SU-DHL-6 (cell line): Measurements from ENCODE around the gene SERPINB6.

Experiments
- H2AFZ ChIP-seq: fragments of 200-600 bp; sonication (generic); 2 replicates; pipeline ENCODE4 v1.6.1; 2014; ENCODE audit warnings: low read depth, mild to moderate bottlenecking, moderate library complexity, mixed read lengths, antibody characterized with exemption, low read length; ENCODE audit not compliant: severe bottlenecking
- H3F3A ChIP-seq: fragments of 200-600 bp; shearing (Covaris generic); 2 replicates; pipeline ENCODE4 v1.6.0; 2016; ENCODE audit warnings: antibody characterized with exemption, mild to moderate bottlenecking; ENCODE audit not compliant: insufficient read depth
- H3K27ac ChIP-seq: fragments of 200-600 bp; sonication (generic); 2 replicates; pipeline ENCODE4 v1.5.1; 2016; ENCODE audit warnings: low read depth, mild to moderate bottlenecking, low read length, moderate library complexity, mixed read lengths
- H3K27me3 ChIP-seq: fragments of 200-600 bp; sonication (generic), shearing (Covaris generic); 2 replicates; pipeline ENCODE4 v1.6.0; 2014; ENCODE audit warnings: mild to moderate bottlenecking, low read length
- H3K36me3 ChIP-seq: fragments of 200-600 bp; sonication (generic); 2 replicates; pipeline ENCODE4 v1.6.1; 2014; ENCODE audit warnings: mild to moderate bottlenecking, low read length, mixed read lengths
- H3K4me2 ChIP-seq: fragments of 300-600, 200-600 bp; shearing (Covaris generic), sonication (generic); 2 replicates; pipeline ENCODE4 v1.6.0; 2014; ENCODE audit warnings: low read length, low read depth, mild to moderate bottlenecking; ENCODE audit not compliant: poor library complexity, severe bottlenecking
- H3K4me3 ChIP-seq: fragments of 200-600 bp; sonication (generic); 2 replicates; pipeline ENCODE4 v1.5.1; 2014; ENCODE audit warnings: antibody characterized with exemption, low read length, mild to moderate bottlenecking, mixed read lengths; ENCODE audit not compliant: insufficient read depth, poor library complexity, severe bottlenecking
- H3K79me2 ChIP-seq: fragments of 200-600 bp; sonication (generic); 2 replicates; pipeline ENCODE4 v1.6.1; 2014; ENCODE audit warnings: mild to moderate bottlenecking, low read length, moderate library complexity; ENCODE audit not compliant: insufficient read depth
- H3K9ac ChIP-seq: fragments of 200-600 bp; sonication (generic); 2 replicates; pipeline ENCODE4 v1.7.0; 2014; ENCODE audit warnings: mild to moderate bottlenecking, low read length
- H3K9me2 ChIP-seq: fragments of 200-600 bp; sonication (generic); replicated peaks from 2 replicates; pipeline ENCODE4 v1.6.1; 2014; ENCODE audit warnings: low read length; ENCODE audit not compliant: insufficient read depth
- H3K9me3 ChIP-seq: fragments of 200-600 bp; sonication (generic); 2 replicates; pipeline ENCODE4 v1.6.1; 2014; ENCODE audit warnings: low read length, mixed read lengths; ENCODE audit not compliant: insufficient read depth
- H4K20me1 ChIP-seq: fragments of 200-600 bp; sonication (generic); 2 replicates; pipeline ENCODE4 v1.6.1; 2014; ENCODE audit warnings: low read depth, mild to moderate bottlenecking, antibody characterized with exemption, low read length, moderate library complexity, mixed read lengths
- EZH2phosphoT487 ChIP-seq: fragments of 200-600 bp; sonication (generic), shearing (Covaris generic); conservative IDR thresholded peaks from 2 replicates; pipeline ENCODE4 v1.6.1; 2018; ENCODE audit warnings: mild to moderate bottlenecking, antibody characterized with exemption, low read length, moderate library complexity, mixed read lengths
- TF ChIP-seq, protein P1 (sequence below): fragments of 200-600 bp; sonication (generic); IDR thresholded peaks from one replicate; pipeline ENCODE4 v1.5.1; 2017; ENCODE audit warnings: antibody characterized with exemption, mild to moderate bottlenecking, low read length, moderate library complexity; ENCODE audit not compliant: insufficient read depth, poor library complexity, severe bottlenecking

SERPINB6 gene

DNA sequence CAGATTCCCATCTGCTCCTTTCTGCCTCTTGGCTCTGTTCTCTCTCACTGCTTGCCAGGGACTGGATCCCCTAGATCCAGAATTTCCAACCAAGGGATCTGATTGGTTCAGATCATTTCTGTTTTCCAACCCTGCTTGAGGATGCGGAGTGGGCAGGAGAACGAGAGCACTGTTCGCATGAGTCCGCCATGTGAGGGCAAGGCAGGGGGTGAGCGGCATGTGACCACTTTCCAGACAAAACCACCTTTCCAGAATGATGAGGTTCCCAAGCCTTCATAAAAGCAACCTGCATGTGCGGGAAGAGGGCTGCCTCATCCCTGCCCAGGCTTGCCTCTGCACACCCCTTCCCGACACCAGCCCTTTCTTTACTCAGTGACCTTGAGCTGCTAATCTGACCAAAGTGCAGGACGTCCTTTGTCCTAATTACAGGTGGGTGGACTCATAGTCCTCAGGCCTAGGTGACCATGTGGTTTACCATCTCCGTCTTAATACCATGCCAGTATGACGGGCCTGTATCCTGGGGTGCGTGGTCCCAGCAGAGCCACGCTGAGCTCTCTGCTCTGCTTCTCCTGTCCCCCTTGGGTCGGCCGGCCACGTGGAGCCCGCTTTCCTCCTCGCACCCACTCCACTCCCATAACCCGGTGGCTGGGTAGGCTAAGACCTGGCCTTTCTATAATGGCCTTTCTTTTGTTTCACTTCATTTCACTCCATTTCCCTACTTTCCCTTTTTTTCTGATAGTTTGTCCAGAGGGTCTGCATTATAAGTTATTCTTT is 42.7 kb upstream of the SERPINB6 start:
- H3K36me3 ChIP-seq = peaks cover 24% of the 10 kb centered on the region
- peaks cover 17% of the 10 kb centered on the region; the same call in 1 of the 2 replicates for H3K9me3 ChIP-seq
- no peak overlapping the region for H3K4me2 ChIP-seq
- no peaks in the 10 kb centered on the region for H4K20me1 ChIP-seq
- no peaks in the 10 kb centered on the region for H3K27me3 ChIP-seq
- H3F3A ChIP-seq = peaks cover 12% of the 10 kb centered on the region
- H3K9ac ChIP-seq = no peak overlapping the region
- H2AFZ ChIP-seq = no peak overlapping the region
- H3K27ac ChIP-seq = no peak overlapping the region
- no peak for TF ChIP-seq EZH2phosphoT487
- TF ChIP-seq, protein P1, sequence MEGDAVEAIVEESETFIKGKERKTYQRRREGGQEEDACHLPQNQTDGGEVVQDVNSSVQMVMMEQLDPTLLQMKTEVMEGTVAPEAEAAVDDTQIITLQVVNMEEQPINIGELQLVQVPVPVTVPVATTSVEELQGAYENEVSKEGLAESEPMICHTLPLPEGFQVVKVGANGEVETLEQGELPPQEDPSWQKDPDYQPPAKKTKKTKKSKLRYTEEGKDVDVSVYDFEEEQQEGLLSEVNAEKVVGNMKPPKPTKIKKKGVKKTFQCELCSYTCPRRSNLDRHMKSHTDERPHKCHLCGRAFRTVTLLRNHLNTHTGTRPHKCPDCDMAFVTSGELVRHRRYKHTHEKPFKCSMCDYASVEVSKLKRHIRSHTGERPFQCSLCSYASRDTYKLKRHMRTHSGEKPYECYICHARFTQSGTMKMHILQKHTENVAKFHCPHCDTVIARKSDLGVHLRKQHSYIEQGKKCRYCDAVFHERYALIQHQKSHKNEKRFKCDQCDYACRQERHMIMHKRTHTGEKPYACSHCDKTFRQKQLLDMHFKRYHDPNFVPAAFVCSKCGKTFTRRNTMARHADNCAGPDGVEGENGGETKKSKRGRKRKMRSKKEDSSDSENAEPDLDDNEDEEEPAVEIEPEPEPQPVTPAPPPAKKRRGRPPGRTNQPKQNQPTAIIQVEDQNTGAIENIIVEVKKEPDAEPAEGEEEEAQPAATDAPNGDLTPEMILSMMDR = no peak
- no peak overlapping the region for H3K4me3 ChIP-seq
- 0 out of 2 replicates have a peak, but pooled peaks cover under 1% of the 10 kb centered on the region for H3K79me2 ChIP-seq
- no peaks in the 10 kb centered on the region for H3K9me2 ChIP-seq

DNA sequence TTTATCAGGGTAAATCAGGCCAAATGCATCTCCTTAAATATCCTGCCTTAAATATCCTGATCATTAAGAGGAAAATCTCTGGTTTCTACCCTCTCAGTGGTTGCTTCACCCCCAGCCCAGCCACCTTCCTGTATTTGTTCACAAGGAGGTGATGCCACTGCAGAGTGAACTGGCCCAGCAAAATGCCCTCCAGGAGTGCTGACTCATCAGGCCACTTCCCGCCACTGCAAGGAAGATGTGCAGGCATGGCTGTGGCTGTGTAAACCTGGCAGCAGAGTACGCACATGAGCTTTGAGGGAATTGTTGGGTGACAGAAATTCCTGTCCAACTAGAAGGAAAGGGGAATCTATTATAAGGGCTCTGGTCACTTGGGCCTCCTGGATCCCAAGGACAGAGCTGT is 42.1 kb upstream of the SERPINB6 start:
- TF ChIP-seq, protein P1 = no peak
- TF ChIP-seq EZH2phosphoT487 = no peak
- H3K27me3 ChIP-seq = no peaks in the 10 kb centered on the region
- no peak overlapping the region for H2AFZ ChIP-seq
- H4K20me1 ChIP-seq = no peaks in the 10 kb centered on the region
- H3F3A ChIP-seq = peaks cover 6% of the 10 kb centered on the region
- no peak overlapping the region for H3K4me3 ChIP-seq
- peaks cover 17% of the 10 kb centered on the region; the same call in 1 of the 2 replicates for H3K9me3 ChIP-seq
- H3K9me2 ChIP-seq = no peaks in the 10 kb centered on the region
- no peak overlapping the region for H3K27ac ChIP-seq
- peaks cover 24% of the 10 kb centered on the region for H3K36me3 ChIP-seq
- H3K79me2 ChIP-seq = no peaks in the 10 kb centered on the region
- no peak overlapping the region for H3K4me2 ChIP-seq
- no peak overlapping the region for H3K9ac ChIP-seq

DNA sequence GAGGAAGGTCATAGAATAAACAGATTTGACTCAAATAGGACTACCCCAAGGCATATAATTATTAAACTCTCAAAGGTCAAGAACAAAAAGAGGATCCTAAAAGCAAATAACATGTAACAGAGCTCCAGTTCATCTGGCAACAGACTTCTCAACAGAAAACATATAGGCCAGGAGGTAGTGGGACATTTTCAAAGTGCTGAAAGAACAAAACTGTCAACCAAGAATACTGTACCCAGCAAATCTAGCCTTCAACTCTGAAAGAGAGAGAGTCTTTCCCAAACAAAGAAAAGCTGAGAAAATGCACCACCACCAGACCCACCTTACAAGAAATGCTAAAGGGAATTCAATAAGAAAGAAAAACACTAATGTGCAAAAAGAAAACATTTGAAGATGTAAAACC is 40.2 kb upstream of the SERPINB6 start:
- no peaks in the 10 kb centered on the region for H3K27me3 ChIP-seq
- H3K9ac ChIP-seq = no peak overlapping the region
- H3K4me2 ChIP-seq = no peak overlapping the region
- H4K20me1 ChIP-seq = no peaks in the 10 kb centered on the region
- H3K36me3 ChIP-seq = peaks cover 24% of the 10 kb centered on the region
- TF ChIP-seq EZH2phosphoT487 = no peak
- TF ChIP-seq, protein P1 = no peak
- no peak overlapping the region for H3K27ac ChIP-seq
- no peaks in the 10 kb centered on the region for H3K79me2 ChIP-seq
- H3K4me3 ChIP-seq = no peak overlapping the region
- no peak overlapping the region for H2AFZ ChIP-seq
- peaks cover 17% of the 10 kb centered on the region; the same call in 1 of the 2 replicates for H3K9me3 ChIP-seq
- H3F3A ChIP-seq = no peaks in the 10 kb centered on the region
- no peaks in the 10 kb centered on the region for H3K9me2 ChIP-seq
